HG03457 (cell line): Measurements from ENCODE around the gene DNAAF1.
"Not testable (repeated sequence)": the region's sequence is repeated elsewhere in the genome, so short reads cannot be mapped to it uniquely, and the experiment has no call there.

Source experiments
- ATAC-seq: cut with Tn5 transposase; IDR thresholded peaks from one replicate; pipeline ENCODE4 v1.9.1; 2021; ENCODE audit warnings: moderate number of reproducible peaks; ENCODE audit not compliant: unreplicated experiment

The DNAAF1 gene

DNA sequence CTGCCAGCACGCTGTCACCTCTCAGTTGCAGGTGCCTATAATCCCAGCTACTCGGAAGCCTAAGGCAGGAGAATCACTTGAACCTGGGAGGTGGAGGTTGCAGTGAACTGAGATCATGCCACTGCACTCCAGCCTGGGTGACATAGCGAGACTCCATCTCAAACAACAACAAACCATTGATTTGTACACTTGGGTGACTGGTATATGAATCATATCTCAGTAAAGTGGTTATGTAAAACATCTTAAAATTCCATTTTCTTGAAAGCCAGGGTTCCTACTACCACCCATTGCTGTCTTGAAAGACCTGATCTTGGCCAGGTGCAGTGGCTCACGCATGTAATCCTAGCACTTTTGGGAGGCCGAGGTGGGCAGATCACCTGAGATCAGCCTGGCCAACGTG lies 60.0 kb downstream of the DNAAF1 start:
- not testable (repeated sequence) for ATAC-seq

DNA sequence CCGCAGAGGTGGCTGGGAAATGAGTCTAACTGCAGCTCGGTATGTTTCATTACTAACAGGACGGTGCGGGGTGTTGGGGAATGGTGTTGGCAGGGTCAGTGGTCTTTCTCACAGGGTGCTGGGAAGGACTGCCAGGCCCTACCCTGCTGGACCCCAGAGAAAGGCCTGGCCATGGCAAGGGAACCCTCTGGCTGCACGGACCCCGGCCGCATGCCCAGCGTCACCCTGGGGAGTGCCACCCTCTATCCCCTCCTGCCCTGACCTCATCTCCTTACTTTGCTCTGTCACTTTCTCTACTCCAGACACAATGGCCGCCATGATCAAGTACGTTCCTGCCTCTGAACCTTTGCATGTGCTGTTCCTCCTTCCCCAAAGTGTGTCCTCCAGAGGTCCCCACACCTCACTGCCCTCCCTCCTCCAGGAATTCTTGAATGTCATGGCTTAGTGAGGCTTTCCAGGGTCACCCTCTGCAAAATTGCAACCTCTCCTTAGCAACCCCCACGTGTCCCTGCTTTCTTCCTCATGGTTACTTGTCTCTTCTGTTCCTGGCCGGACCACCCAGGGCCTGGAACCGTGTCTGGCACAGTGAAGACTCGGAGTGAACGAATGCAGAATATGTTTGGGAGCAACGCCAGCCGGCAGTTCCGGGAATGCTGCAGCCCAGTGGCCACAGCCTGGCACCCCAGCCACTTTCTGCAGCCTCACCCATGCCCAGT lies 61.0 kb downstream of the DNAAF1 start:
- no peak for ATAC-seq

DNA sequence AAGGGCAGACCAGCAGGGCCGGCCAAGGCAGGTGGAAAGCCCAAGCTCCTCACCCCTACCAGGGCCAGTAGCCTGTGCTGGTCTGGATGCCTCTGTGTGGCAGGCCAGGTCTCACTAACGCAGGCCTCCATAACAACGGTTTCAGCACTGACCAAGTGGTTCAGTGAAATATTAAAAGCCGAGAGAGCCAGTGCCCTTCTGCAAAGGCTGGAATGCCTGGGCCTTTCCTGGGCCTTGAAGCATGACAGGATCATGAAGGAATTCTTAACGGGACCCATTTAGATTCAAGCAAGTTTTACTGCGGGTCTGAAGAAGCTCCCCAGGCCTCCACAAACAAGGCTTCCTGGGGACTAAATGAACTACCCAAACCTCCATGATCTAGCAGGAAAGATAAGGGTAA lies 62.1 kb downstream of the DNAAF1 start:
- no peak for ATAC-seq

DNA sequence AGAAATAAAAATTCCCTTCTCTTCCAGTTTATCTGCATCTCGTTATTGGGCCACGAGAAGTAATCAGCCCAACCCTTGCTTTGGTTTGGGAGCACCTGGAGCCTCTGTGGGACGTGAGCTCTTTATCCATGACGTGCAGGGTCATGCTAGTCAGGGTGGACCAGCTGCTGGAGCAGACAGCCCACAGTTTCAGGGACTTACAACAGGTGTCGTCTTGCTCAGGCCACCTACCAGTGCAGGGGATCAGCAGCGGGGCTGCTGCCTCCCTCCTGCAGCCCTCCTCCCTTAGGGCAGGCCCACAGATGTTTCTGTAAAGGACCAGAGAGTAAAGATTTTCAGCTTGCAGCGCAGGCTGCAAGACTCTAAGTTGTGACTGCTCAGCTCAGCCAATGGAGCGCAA lies 62.8 kb downstream of the DNAAF1 start:
- ATAC-seq, result no peak

DNA sequence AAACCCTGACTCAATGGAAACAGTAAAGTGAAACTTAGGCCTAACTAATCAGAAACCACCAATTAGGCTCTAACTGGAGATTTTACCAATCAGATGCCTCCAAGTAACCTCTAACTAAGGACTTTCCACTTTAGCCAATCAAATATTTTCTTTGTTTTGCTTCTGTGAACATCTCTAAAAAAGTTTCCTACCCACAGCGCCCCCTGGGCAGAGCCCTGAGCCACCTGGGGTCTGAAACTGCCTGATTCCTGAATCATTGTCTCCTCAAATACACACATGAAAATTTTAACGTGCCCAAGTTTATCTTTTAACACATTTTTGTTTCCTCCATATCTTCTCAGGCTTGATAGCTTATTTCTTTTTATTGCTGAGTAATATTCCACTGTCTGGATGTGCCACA lies 64.9 kb downstream of the DNAAF1 start:
- ATAC-seq, result no peak

DNA sequence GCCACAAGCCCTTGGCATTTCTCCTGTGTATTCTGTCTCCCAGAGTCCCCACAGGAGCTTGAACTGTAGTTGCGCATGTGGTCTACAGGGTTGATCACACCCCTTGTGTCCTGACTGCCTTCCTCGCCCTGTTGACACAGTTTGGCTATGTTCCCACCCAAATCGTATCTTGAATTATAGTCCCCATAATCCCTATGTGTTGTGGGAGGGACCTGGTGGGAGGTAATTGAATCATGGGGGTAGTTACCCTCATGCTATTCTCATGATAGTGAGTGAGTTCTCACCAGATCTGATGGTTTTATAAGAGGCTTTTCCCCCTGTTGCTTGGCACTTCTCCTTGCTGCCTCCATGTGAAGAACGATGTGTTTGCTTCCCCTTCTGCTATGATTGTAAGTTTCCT lies 67.0 kb downstream of the DNAAF1 start:
- ATAC-seq, result no peak

DNA sequence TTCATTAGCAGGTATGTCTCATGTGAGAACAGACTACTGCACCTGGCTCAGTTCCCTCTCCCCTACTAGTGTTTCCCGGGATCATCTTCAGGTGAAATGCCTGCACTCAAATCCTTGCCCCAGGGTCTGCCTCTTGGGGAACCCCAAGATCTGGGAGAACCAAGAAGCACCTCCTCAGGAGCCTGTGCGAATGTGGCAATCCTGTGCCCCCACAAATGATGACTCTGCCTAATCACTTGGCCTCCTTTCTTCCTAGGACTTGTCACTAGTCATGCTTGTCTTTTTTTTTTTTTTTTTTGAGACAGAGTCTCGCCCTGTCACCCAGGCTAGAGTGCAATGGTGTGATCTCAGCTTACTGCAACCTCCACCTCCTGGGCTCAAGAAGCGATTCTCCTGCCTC lies 67.5 kb downstream of the DNAAF1 start:
- ATAC-seq, result no peak

DNA sequence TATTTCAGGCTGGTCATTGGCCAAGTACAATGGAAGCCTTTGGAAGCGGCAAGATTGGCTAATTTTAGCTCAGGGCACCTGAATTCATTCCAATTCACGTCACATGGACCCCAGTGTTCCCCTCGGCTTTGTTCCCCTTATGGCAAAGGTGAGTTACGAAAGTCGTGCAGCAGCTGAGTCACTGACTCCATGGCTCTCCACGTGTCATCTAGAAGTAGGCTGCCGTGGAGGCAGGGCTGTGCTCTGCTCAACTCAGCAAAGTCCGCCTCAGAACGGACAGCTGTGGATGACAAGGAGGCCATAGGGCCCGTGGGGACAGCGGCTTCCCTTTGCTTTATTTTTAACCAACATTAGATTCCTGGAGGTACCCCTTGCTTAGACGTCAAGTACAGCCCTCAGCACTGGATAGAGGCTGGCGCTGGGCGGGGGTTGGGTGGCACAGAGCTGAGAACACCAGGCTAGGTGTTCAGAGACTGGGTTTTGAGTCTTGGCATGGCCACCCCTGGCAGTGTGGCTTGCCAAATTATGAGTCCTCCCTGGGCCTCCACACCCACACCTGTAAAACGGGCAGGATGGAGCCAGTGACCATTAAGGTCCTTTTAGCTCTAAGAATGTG lies 69.5 kb downstream of the DNAAF1 start:
- ATAC-seq, result no peak

DNA sequence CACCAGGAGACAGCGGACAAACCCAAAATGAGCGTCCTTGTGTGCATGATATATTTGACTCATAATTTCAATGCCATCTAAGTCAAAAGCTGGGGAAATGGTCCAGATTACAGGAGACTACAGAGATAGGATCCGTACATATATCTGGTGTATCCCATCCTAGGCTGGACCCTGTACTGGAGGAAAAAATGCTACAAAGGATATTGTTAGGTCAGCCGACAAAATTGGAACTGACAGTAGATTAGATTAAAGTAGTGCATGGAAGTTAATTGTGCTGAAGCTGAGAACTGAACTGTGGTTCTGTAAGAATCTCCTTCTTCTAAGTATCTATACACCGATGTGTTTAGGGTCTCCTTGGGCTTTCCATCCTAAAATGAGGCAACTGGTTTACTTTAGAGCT lies 70.4 kb downstream of the DNAAF1 start:
- ATAC-seq, result no peak

DNA sequence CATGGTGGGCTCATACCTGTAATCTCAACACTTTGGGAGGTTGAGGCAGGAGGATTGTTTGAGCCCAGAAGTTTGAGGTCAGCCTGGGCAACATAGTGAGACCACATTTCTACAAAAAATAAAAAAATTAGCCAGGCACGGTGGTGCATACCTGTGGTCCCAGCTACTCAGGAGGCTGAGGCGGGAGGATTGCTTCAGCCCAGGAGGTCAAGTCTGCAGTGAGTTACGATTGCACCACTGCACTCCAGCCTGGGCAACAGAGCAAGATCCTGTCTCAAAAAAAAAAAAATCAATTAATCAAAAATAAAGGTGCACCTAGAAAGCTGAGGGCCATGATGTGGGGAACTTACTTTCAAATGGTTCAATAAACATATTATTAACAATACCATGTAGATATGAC lies 71.0 kb downstream of the DNAAF1 start:
- not testable (repeated sequence) for ATAC-seq

DNA sequence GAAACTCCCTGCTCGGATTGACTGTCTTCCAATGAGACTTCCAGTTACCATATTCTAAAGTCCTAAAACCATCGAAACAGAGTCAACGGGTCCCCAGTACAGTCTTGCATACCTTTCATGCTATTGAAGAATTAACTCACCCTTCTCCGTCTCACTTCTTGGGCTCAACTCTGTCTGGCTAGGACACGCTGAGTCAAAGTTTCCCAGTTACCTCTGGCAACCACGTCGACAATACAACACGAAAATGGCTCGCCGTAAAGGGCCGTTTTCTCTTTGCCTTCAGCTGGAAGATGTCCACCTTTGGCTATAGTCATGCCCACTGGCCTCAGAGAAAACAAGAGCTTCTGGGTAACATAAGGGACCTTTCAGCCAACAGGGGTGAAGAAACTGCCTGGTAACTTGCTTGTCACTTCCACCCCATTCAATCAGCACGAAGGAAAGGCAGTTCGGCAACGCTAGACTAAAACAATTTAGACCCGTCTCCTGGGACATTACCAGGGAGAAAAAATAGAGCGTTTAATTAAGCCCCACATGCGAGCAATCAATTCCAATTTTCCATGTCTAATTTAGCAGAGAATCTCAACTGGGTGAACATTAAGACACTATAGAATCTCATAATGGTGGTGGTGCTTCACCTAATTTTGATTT lies 73.2 kb downstream of the DNAAF1 start:
- ATAC-seq, result no peak

DNA sequence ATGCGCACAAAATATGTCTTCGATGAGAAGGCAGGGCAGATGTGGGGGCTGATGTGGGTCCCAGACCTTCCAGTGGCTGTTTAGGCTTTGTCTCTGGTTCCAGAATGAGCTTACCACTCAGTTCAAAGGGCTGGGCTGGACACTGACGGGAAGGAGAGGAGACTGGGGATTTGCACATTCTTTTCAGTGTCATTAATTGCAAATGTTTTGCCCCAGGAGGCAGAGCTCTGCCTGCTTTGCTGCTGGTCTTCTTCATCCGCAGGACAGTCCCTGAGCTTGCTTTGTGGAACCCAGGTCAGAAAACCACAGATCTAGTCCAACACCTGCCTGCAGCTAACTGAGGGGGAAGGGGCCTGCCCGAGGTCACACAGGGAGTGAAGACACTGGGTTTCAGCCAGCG lies 73.8 kb downstream of the DNAAF1 start:
- no peak for ATAC-seq

DNA sequence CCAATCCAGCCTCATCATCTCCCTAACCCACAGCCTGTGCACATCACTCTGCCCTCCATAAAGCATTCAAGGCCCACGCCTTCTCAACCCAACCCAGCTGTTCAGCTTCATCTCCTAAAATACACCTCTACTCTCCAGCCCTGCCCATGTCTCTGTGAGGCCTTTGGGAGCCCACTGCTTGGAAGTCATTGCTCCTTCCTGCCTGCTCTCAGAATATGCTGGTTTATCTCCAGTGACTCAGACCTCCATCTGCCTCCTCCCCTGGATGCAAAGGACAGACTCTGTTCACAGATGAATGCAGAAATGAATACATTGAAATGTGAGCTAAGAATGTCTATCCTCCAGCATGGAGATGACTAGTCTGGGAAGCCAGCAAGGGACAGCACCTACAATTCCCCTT lies 75.7 kb downstream of the DNAAF1 start:
- ATAC-seq, result no peak

DNA sequence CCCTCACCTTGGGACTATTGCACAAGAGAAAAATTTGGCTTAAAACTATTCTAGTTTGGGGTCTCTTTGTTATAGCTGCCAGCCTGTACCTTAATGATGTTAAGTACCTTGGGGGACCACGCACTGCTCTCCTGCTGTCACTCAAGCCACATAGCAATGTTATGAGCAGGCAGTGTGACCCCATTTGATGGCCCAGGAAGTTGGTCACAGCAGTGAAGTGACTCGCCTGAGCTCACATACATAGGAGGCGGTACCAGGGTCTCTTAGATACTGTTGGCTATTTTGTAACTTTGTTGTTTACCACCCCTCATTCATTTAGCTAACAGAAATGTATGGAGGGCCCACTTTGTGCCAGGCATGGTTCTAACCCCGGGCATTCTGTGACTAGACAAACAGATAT lies 78.3 kb downstream of the DNAAF1 start:
- ATAC-seq, result no peak

DNA sequence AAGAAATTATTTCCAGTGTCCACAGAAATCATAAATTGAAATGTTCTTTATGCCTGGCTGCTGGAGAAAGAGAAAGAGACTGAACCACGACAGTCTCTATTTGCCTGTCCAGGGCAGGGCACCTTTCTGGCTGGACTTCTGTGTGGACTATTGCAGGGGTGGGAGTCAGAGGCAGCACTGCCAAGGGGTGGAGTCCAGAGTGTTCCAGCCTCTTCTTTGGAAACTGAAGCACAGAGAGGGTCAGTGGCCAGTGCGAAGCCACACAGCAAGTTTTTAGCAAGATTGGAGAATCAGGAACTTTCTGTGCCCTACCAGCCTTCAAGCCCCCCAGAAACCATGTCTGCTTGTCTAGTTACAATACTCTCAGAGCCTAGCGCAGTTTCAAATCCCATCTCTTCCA lies 79.4 kb downstream of the DNAAF1 start:
- ATAC-seq, result no peak

DNA sequence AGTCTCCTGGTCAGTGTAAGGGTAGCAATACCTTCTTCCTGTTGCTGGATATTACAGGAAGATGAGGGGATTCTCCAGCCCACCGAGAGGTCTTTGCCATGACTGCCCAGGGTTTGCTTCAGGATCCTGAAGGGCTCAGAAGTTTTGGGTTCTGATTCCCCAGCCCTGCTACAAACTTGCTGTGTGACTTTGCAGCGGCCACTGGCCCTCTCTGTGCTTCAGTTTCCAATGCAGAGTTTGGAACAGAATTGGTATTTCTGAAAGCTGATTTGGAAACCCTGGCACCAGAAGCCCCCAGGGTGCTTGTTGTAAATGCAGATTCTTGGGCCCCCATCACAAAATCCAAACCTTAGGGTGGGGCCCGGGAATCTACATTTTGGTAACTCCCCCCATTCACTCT lies 80.0 kb downstream of the DNAAF1 start:
- no peak for ATAC-seq

DNA sequence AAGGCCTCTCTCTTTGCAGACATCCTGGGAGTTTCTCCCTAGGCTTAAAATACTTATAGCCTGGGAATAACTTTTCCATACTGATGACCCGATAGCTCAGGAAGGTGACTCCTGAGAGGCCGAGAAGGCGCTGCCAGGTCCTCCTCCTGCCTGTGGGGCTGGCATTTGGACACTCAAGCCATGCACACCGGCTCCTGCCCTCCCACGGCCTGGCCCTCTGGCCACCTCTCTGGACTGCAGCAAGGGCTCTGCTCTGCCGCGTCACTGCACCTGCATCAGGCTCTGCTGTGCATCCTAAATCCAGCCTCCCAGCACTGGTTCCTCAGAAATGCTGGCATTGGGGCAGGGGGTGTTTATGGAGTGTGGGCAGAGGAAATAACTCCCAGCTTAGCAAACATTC lies 80.5 kb downstream of the DNAAF1 start:
- no peak for ATAC-seq

DNA sequence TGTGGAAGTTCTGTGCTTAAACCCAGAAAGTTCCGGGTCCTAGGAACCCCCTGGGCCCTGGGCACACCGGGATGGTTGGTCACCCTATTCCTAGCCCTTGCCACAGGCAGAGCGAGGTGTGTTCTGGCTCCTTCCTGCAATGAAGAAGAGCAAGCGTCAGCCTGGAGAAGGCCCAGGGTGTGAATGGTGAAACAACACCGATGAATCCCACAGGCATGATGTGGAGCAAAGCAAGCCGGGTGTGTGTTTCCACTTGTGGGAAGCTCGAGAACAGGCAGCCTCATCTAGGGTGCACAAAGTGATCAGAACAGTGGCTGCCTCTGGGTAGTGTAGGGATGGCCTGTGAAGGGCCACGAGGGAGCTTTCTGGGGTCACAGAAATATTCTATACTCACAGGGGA lies 80.9 kb downstream of the DNAAF1 start:
- no peak for ATAC-seq
